GM23338 (cell line): ENCODE results near the gene SLC2A13.

Experiments
- CREB1 ChIP-seq: fragments of 250-450 bp; sonication (Bioruptor Pico); IDR thresholded peaks from 2 replicates; pipeline ENCODE4 v1.5.0; 2020; ENCODE audit warnings: low read depth, mild to moderate bottlenecking, moderate library complexity
- ETS1 ChIP-seq: IDR thresholded peaks from 2 replicates; pipeline ENCODE4 v1.6.1; 2016; ENCODE audit warnings: antibody characterized with exemption
- EZH2 ChIP-seq: fragments of 200-600 bp; sonication (generic); IDR thresholded peaks from one replicate; pipeline ENCODE4 v1.8.0; 2017; ENCODE audit warnings: antibody characterized with exemption, mild to moderate bottlenecking, low read depth; ENCODE audit not compliant: unreplicated experiment
- EZH2phosphoT487 ChIP-seq: fragments of 200-600 bp; sonication (generic); IDR thresholded peaks from one replicate; pipeline ENCODE4 v1.8.1; 2018; ENCODE audit warnings: antibody characterized with exemption; ENCODE audit not compliant: unreplicated experiment
- POLR2AphosphoS5 ChIP-seq: IDR thresholded peaks from 2 replicates; pipeline ENCODE4 v1.6.1; 2016; ENCODE audit warnings: antibody characterized with exemption, low read depth
- REST ChIP-seq: IDR thresholded peaks from one replicate; pipeline ENCODE4 v1.6.1; 2018; ENCODE audit warnings: antibody characterized with exemption; ENCODE audit not compliant: unreplicated experiment
- TF ChIP-seq, protein P1 (sequence below), 2 experiments: fragments of 200-600 bp in 1 of 2; sonication (generic) in 1 of 2; conservative IDR thresholded peaks; 2 replicates each; pipeline versions ENCODE4 v1.5.1 to v1.6.1; 2016 to 2017; ENCODE audit warnings: antibody characterized with exemption in 2 of 2, low read depth in 2 of 2, mild to moderate bottlenecking in 2 of 2, moderate library complexity in 1 of 2

DNA sequence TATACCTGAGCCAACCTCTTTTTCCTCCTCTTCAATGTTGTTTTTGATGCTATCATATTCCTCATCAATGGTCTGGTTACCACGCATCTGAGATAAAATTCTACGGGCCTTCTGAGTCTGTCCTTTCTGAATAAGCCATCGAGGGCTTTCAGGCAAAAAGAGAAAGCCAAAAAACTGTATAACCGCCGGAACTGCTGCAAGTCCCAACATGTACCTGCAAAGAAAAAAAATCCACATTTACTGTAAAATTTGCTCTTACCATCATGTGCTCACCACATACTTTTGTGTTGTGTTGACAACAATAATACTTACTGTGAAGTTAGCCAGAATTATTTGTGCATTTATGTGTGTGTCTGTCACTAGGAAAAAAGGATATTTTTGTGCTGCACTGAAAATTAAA is 77.6 kb downstream of the SLC2A13 start:
- TF ChIP-seq ETS1 (no peak), EZH2 (no peak), POLR2AphosphoS5 (no peak), CREB1 (CRISPR knock-in tag) (no peak), REST (no peak), EZH2phosphoT487 (no peak)
- TF ChIP-seq, protein P1, sequence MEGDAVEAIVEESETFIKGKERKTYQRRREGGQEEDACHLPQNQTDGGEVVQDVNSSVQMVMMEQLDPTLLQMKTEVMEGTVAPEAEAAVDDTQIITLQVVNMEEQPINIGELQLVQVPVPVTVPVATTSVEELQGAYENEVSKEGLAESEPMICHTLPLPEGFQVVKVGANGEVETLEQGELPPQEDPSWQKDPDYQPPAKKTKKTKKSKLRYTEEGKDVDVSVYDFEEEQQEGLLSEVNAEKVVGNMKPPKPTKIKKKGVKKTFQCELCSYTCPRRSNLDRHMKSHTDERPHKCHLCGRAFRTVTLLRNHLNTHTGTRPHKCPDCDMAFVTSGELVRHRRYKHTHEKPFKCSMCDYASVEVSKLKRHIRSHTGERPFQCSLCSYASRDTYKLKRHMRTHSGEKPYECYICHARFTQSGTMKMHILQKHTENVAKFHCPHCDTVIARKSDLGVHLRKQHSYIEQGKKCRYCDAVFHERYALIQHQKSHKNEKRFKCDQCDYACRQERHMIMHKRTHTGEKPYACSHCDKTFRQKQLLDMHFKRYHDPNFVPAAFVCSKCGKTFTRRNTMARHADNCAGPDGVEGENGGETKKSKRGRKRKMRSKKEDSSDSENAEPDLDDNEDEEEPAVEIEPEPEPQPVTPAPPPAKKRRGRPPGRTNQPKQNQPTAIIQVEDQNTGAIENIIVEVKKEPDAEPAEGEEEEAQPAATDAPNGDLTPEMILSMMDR (conservative IDR thresholded peaks at IDR 0.05; ENCODE audit: low read depth in 2 of 2), result no peak
